HAP-1 (cell line): ENCODE results near the gene ENDOD1.
A peak's percentile ranks its signal among the peaks of the same experiment; 100 is the strongest.

ENCODE experiments used
- DNase-seq, 2 experiments: peaks; one replicate each; pipeline ENCODE4 v3.0.0-alpha.2; 2016 to 2020; ENCODE audit warnings: low spot score in 2 of 2
- H3K27me3 ChIP-seq: fragments of 250-450 bp; sonication (Bioruptor Pico); 2 replicates; pipeline ENCODE4 v1.5.1; 2020; ENCODE audit warnings: low read depth, mild to moderate bottlenecking, moderate library complexity
- H3K36me3 ChIP-seq: fragments of 250-450 bp; sonication (Bioruptor Pico); replicated peaks from 2 replicates; pipeline ENCODE4 v1.5.1; 2020; ENCODE audit warnings: mild to moderate bottlenecking
- H3K4me1 ChIP-seq: fragments of 250-450 bp; sonication (Bioruptor Pico); 2 replicates; pipeline ENCODE4 v1.5.1; 2020; ENCODE audit warnings: mild to moderate bottlenecking
- H3K4me3 ChIP-seq: fragments of 250-450 bp; sonication (Bioruptor Pico); 2 replicates; pipeline ENCODE4 v1.5.1; 2020; ENCODE audit warnings: mild to moderate bottlenecking, moderate library complexity
- H3K9me3 ChIP-seq: fragments of 250-450 bp; sonication (Bioruptor Pico); 2 replicates; pipeline ENCODE4 v1.5.1; 2020; ENCODE audit warnings: mild to moderate bottlenecking, moderate library complexity
- in situ Hi-C: fragments of 300-500 bp; cut with MboI; formaldehyde crosslinking; loops from 3 replicates; pipeline ENCODE4 v1.14.3; 2020; ENCODE audit warnings: low sequenced_read_pairs, inconsistent platforms, mixed read lengths

The ENDOD1 gene

GRCh38 chr11:95147364-95147905 lies 57.8 kb downstream of the ENDOD1 start:
- H3K27me3 ChIP-seq = no peaks in the 10 kb centered on the region
- in situ Hi-C loops = loop anchor here (10.0 kb wide), 1 partner anchor 617 kb away; no protein-coding TSS in a partner anchor

GRCh38 chr11:95148406-95148805 lies 58.8 kb downstream of the ENDOD1 start:
- H3K4me3 ChIP-seq = no peak overlapping the region
- in situ Hi-C loops = loop anchor here (10.0 kb wide), 1 partner anchor 616 kb away; no protein-coding TSS in a partner anchor
- H3K36me3 ChIP-seq = no peaks in the 10 kb centered on the region
- H3K4me1 ChIP-seq = peaks cover 5% of the 10 kb centered on the region
- H3K27me3 ChIP-seq = no peaks in the 10 kb centered on the region
- no peaks in the 10 kb centered on the region for H3K9me3 ChIP-seq
- DNase-seq = no peak

More at GRCh38 chr11:95147364-95147905, 57.8 kb downstream of the ENDOD1 start:
- H3K4me3 ChIP-seq = no peak overlapping the region
- H3K36me3 ChIP-seq = no peaks in the 10 kb centered on the region
- DNase-seq = no peak
- H3K9me3 ChIP-seq = no peaks in the 10 kb centered on the region
- H3K4me1 ChIP-seq = peaks cover 5% of the 10 kb centered on the region

GRCh38 chr11:95148938-95149337 lies 59.3 kb downstream of the ENDOD1 start:
- no peaks in the 10 kb centered on the region for H3K36me3 ChIP-seq
- no peak for DNase-seq
- peaks cover 5% of the 10 kb centered on the region for H3K4me1 ChIP-seq
- in situ Hi-C loops = loop anchor here (10.0 kb wide), 1 partner anchor 616 kb away; no protein-coding TSS in a partner anchor
- no peak overlapping the region for H3K4me3 ChIP-seq
- no peaks in the 10 kb centered on the region for H3K27me3 ChIP-seq
- H3K9me3 ChIP-seq = no peaks in the 10 kb centered on the region

- in situ Hi-C loops = loop anchor here (10.0 kb wide), 1 partner anchor 615 kb away; no protein-coding TSS in a partner anchor
- peak in 1 of 2 experiments; percentile 45 for DNase-seq
- no peak overlapping the region for H3K4me3 ChIP-seq
- H3K36me3 ChIP-seq = no peaks in the 10 kb centered on the region
- H3K4me1 ChIP-seq = peaks cover 5% of the 10 kb centered on the region
- no peaks in the 10 kb centered on the region for H3K9me3 ChIP-seq
- H3K27me3 ChIP-seq = no peaks in the 10 kb centered on the region
Observed at GRCh38 chr11:95149651-95150364, 60.2 kb downstream of the ENDOD1 start.

GRCh38 chr11:95150956-95151684 lies 61.5 kb downstream of the ENDOD1 start:
- in situ Hi-C loops = no loop called here

GRCh38 chr11:95152876-95153856 lies 63.5 kb downstream of the ENDOD1 start:
- no peak overlapping the region for H3K4me3 ChIP-seq
- H3K36me3 ChIP-seq = no peaks in the 10 kb centered on the region

More at GRCh38 chr11:95150956-95151684, 61.5 kb downstream of the ENDOD1 start:
- Histone ChIP-seq H3K4me1 (peaks cover 5% of the 10 kb centered on the region), H3K27me3 (no peaks in the 10 kb centered on the region), H3K9me3 (no peaks in the 10 kb centered on the region), H3K4me3 (no peak overlapping the region), H3K36me3 (no peaks in the 10 kb centered on the region)
- DNase-seq = peak; percentile 80 to 90

GRCh38 chr11:95153857-95154246 lies 64.2 kb downstream of the ENDOD1 start:
- no peaks in the 10 kb centered on the region for H3K36me3 ChIP-seq
- H3K9me3 ChIP-seq = no peaks in the 10 kb centered on the region
- H3K4me1 ChIP-seq = peaks cover 5% of the 10 kb centered on the region
- in situ Hi-C loops = no loop called here
- DNase-seq = no peak
- no peak overlapping the region for H3K4me3 ChIP-seq
- H3K27me3 ChIP-seq = no peaks in the 10 kb centered on the region

More at GRCh38 chr11:95152876-95153856, 63.5 kb downstream of the ENDOD1 start:
- DNase-seq = no peak
- no peaks in the 10 kb centered on the region for H3K9me3 ChIP-seq
- H3K4me1 ChIP-seq = peaks cover 5% of the 10 kb centered on the region
- in situ Hi-C loops = no loop called here
- H3K27me3 ChIP-seq = no peaks in the 10 kb centered on the region

- in situ Hi-C loops = no loop called here
- peak; percentile 57 to 75 for DNase-seq
Observed at GRCh38 chr11:95154514-95154913, 64.9 kb downstream of the ENDOD1 start.

GRCh38 chr11:95155385-95155784 lies 65.7 kb downstream of the ENDOD1 start:
- H3K27me3 ChIP-seq = no peaks in the 10 kb centered on the region
- no peaks in the 10 kb centered on the region for H3K9me3 ChIP-seq
- peaks cover 5% of the 10 kb centered on the region for H3K4me1 ChIP-seq
- H3K36me3 ChIP-seq = no peaks in the 10 kb centered on the region
- no peak for DNase-seq
- in situ Hi-C loops = loop anchor here (5.0 kb wide), 1 partner anchor 552 kb away; no protein-coding TSS in a partner anchor
- H3K4me3 ChIP-seq = no peak overlapping the region

More at GRCh38 chr11:95154514-95154913, 64.9 kb downstream of the ENDOD1 start:
- no peak overlapping the region for H3K4me3 ChIP-seq
- no peaks in the 10 kb centered on the region for H3K36me3 ChIP-seq
- H3K4me1 ChIP-seq = peaks cover 5% of the 10 kb centered on the region
- no peaks in the 10 kb centered on the region for H3K9me3 ChIP-seq
- no peaks in the 10 kb centered on the region for H3K27me3 ChIP-seq

- H3K4me3 ChIP-seq = no peak overlapping the region
- no peaks in the 10 kb centered on the region for H3K36me3 ChIP-seq
- peaks cover 4% of the 10 kb centered on the region for H3K4me1 ChIP-seq
- H3K27me3 ChIP-seq = no peaks in the 10 kb centered on the region
- no peaks in the 10 kb centered on the region for H3K9me3 ChIP-seq
- no peak for DNase-seq
- in situ Hi-C loops = loop anchor here (5.0 kb wide), 1 partner anchor 551 kb away; no protein-coding TSS in a partner anchor
Observed at GRCh38 chr11:95156133-95156721, 66.6 kb downstream of the ENDOD1 start.

- in situ Hi-C loops = loop anchor here (5.0 kb wide), 1 partner anchor 550 kb away; no protein-coding TSS in a partner anchor
- Histone ChIP-seq H3K9me3 (no peaks in the 10 kb centered on the region), H3K4me1 (no peaks in the 10 kb centered on the region), H3K27me3 (no peaks in the 10 kb centered on the region), H3K36me3 (no peaks in the 10 kb centered on the region), H3K4me3 (no peak overlapping the region)
- DNase-seq = no peak
Observed at GRCh38 chr11:95156916-95157541, 67.4 kb downstream of the ENDOD1 start.

- H3K4me1 ChIP-seq = no peaks in the 10 kb centered on the region
- DNase-seq = no peak
- no peaks in the 10 kb centered on the region for H3K36me3 ChIP-seq
- in situ Hi-C loops = loop anchor here (5.0 kb wide), 1 partner anchor 549 kb away; no protein-coding TSS in a partner anchor
- no peaks in the 10 kb centered on the region for H3K27me3 ChIP-seq
- H3K9me3 ChIP-seq = no peaks in the 10 kb centered on the region
- no peak overlapping the region for H3K4me3 ChIP-seq
Observed at GRCh38 chr11:95157824-95158223, 68.2 kb downstream of the ENDOD1 start.
